ENCODE data around the gene SOS2.

DNA sequence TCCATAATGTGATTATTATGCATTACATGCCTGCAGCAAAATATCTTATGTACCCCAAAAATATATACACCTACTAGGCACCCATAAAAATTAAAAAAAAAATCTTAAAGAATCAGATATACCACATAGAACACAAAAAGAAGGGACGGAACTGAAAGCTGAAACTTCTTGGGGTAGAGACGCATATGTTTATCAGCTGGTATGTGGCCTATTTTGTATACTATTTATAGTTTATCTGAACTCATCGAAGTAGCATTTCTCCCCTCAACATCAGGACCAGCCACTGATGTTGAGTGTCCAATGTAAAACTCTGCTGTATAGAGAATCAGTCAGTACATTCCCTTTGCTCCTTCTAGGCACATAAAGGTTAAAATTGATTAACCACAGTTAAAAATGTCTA lies 22.9 kb upstream of the SOS2 start:
- no peak for TF ChIP-seq EZH2 (IDR thresholded peaks at IDR 0.05; ENCODE audit: borderline replicate concordance, insufficient read depth, low read depth, low read length, poor library complexity, severe bottlenecking)
- no peak for TF ChIP-seq CTCF (IDR thresholded peaks at IDR 0.05)
